ENCODE data around the gene ANXA11. TPM values are rescaled to one million over a fixed set of nuclear protein-coding genes. Genes with fewer than 3 reads are reported as not detected.
A peak's percentile ranks its signal among the peaks of the same experiment; 100 is the strongest.
"Not testable (repeated sequence)": the region's sequence is repeated elsewhere in the genome, so short reads cannot be mapped to it uniquely, and the experiment has no call there.

Gene ANXA11
- total RNA-seq, 1 donor from 2014 or later: 223 TPM

GRCh38 chr10:80233871-80234270, 28.5 kb upstream of the ANXA11 start:
- H3K4me1 Mint-ChIP-seq; DNase-seq; H3K27me3 Mint-ChIP-seq; intact Hi-C loops (cut with micrococcal nuclease); H3K36me3 Mint-ChIP-seq (ENCODE audit: low read depth); H3K4me3 Mint-ChIP-seq; H3K9me3 Mint-ChIP-seq; H3K27ac Mint-ChIP-seq: not testable (repeated sequence)

- H3K36me3 Mint-ChIP-seq (ENCODE audit: low read depth); H3K27ac Mint-ChIP-seq; intact Hi-C loops (cut with micrococcal nuclease); H3K4me1 Mint-ChIP-seq; DNase-seq; H3K4me3 Mint-ChIP-seq; H3K9me3 Mint-ChIP-seq: not testable (repeated sequence)
- H3K27me3 Mint-ChIP-seq: peaks cover 14% of the 10 kb centered on the region
Observed at GRCh38 chr10:80226723-80227122, 21.4 kb upstream of the ANXA11 start.

- intact Hi-C loops (cut with micrococcal nuclease): loop anchor here (5.0 kb wide), 1 partner anchor 36 kb away; no protein-coding TSS in a partner anchor
- H3K4me3 Mint-ChIP-seq; H3K4me1 Mint-ChIP-seq; H3K36me3 Mint-ChIP-seq (ENCODE audit: low read depth); H3K9me3 Mint-ChIP-seq; H3K27ac Mint-ChIP-seq; DNase-seq: not testable (repeated sequence)
- peaks cover 14% of the 10 kb centered on the region for H3K27me3 Mint-ChIP-seq
Observed at GRCh38 chr10:80223031-80223419, 17.7 kb upstream of the ANXA11 start.

- intact Hi-C loops (cut with micrococcal nuclease); H3K4me1 Mint-ChIP-seq; H3K27me3 Mint-ChIP-seq; H3K36me3 Mint-ChIP-seq (ENCODE audit: low read depth); H3K27ac Mint-ChIP-seq; H3K9me3 Mint-ChIP-seq; DNase-seq; H3K4me3 Mint-ChIP-seq: not testable (repeated sequence)
Observed at GRCh38 chr10:80218878-80219277, 13.5 kb upstream of the ANXA11 start.

- H3K27ac Mint-ChIP-seq; H3K4me3 Mint-ChIP-seq; intact Hi-C loops (cut with micrococcal nuclease); H3K9me3 Mint-ChIP-seq; H3K36me3 Mint-ChIP-seq (ENCODE audit: low read depth); DNase-seq; H3K27me3 Mint-ChIP-seq: not testable (repeated sequence)
- peaks cover 18% of the 10 kb centered on the region for H3K4me1 Mint-ChIP-seq
Observed at GRCh38 chr10:80214368-80214982, 9.1 kb upstream of the ANXA11 start.

- H3K36me3 Mint-ChIP-seq (ENCODE audit: low read depth); H3K27me3 Mint-ChIP-seq; DNase-seq; intact Hi-C loops (cut with micrococcal nuclease); H3K9me3 Mint-ChIP-seq; H3K4me3 Mint-ChIP-seq; H3K27ac Mint-ChIP-seq: not testable (repeated sequence)
- H3K4me1 Mint-ChIP-seq: peaks cover 15% of the 10 kb centered on the region
Observed at GRCh38 chr10:80212535-80213115, 7.3 kb upstream of the ANXA11 start.

- Mint-ChIP-seq H3K27me3 (peaks cover 5% of the 10 kb centered on the region), H3K27ac (no peak overlapping the region), H3K4me3 (no peak overlapping the region), H3K36me3 (ENCODE audit: low read depth) (no peaks in the 10 kb centered on the region), H3K9me3 (no peaks in the 10 kb centered on the region), H3K4me1 (peaks cover 15% of the 10 kb centered on the region)
- intact Hi-C loops (cut with micrococcal nuclease): no loop called here
- DNase-seq: no peak
Observed at GRCh38 chr10:80211786-80212185, 6.4 kb upstream of the ANXA11 start.

GRCh38 chr10:80210259-80210658, 4.9 kb upstream of the ANXA11 start:
- H3K9me3 Mint-ChIP-seq: no peaks in the 10 kb centered on the region
- peaks cover 23% of the 10 kb centered on the region for H3K4me1 Mint-ChIP-seq
- H3K36me3 Mint-ChIP-seq (ENCODE audit: low read depth): no peaks in the 10 kb centered on the region
- H3K27ac Mint-ChIP-seq: no peak overlapping the region
- no peak for DNase-seq
- intact Hi-C loops (cut with micrococcal nuclease): no loop called here
- H3K27me3 Mint-ChIP-seq: peaks cover 5% of the 10 kb centered on the region
- no peak overlapping the region for H3K4me3 Mint-ChIP-seq

GRCh38 chr10:80207768-80208370, 2.5 kb upstream of the ANXA11 start:
- Mint-ChIP-seq H3K36me3 (ENCODE audit: low read depth) (peaks cover 8% of the 10 kb centered on the region), H3K4me1 (peaks cover 34% of the 10 kb centered on the region), H3K9me3 (no peaks in the 10 kb centered on the region), H3K27ac (no peak overlapping the region), H3K4me3 (no peak overlapping the region), H3K27me3 (no peaks in the 10 kb centered on the region)
- DNase-seq: no peak
- intact Hi-C loops (cut with micrococcal nuclease): loop anchor here (10.0 kb wide), 1 partner anchor 963 kb away; no protein-coding TSS in a partner anchor

- intact Hi-C loops (cut with micrococcal nuclease): loop anchor here (10.0 kb wide), 1 partner anchor 961 kb away; no protein-coding TSS in a partner anchor
- H3K27me3 Mint-ChIP-seq: no peaks in the 10 kb centered on the region
- no peaks in the 10 kb centered on the region for H3K9me3 Mint-ChIP-seq
- H3K36me3 Mint-ChIP-seq (ENCODE audit: low read depth): peaks cover 16% of the 10 kb centered on the region
- peak overlapping the region; percentile 84 for H3K4me3 Mint-ChIP-seq
- H3K4me1 Mint-ChIP-seq: peaks cover 39% of the 10 kb centered on the region
- H3K27ac Mint-ChIP-seq: peak overlapping the region; percentile 94
- DNase-seq: no peak
Observed at GRCh38 chr10:80206277-80206655, 929 bp upstream of the ANXA11 start.

- H3K27me3 Mint-ChIP-seq: no peaks in the 10 kb centered on the region
Observed at GRCh38 chr10:80204677-80205476, 460 bp downstream of the ANXA11 start.

GRCh38 chr10:80203835-80204676, 1.3 kb downstream of the ANXA11 start:
- peak overlapping the region; percentile 84 for H3K4me3 Mint-ChIP-seq
- peaks cover 52% of the 10 kb centered on the region for H3K4me1 Mint-ChIP-seq
- peaks cover 26% of the 10 kb centered on the region for H3K36me3 Mint-ChIP-seq (ENCODE audit: low read depth)
- intact Hi-C loops (cut with micrococcal nuclease): loop anchor here (1.0 to 10.0 kb wide), 6 partner anchors 8 to 959 kb away; partner anchors contain the start of gene TMEM254
- H3K27me3 Mint-ChIP-seq: no peaks in the 10 kb centered on the region
- H3K9me3 Mint-ChIP-seq: no peaks in the 10 kb centered on the region
- peak; percentile 68 for DNase-seq
- peak overlapping the region; percentile 90 for H3K27ac Mint-ChIP-seq

More at GRCh38 chr10:80204677-80205476, 460 bp downstream of the ANXA11 start:
- H3K4me3 Mint-ChIP-seq: peak overlapping the region; percentile 84
- H3K9me3 Mint-ChIP-seq: no peaks in the 10 kb centered on the region
- peak; percentile 81 for DNase-seq
- peak overlapping the region; percentile 90 for H3K27ac Mint-ChIP-seq
- H3K4me1 Mint-ChIP-seq: peaks cover 50% of the 10 kb centered on the region
- peaks cover 26% of the 10 kb centered on the region for H3K36me3 Mint-ChIP-seq (ENCODE audit: low read depth)
- intact Hi-C loops (cut with micrococcal nuclease): loop anchor here (1.0 to 10.0 kb wide), 4 partner anchors 9 to 960 kb away; partner anchors contain the start of gene TMEM254

All from activated CD4-positive, alpha-beta T cell treated with anti-CD3 and anti-CD28 coated beads, Interleukin-2, amount 10 ng/mL, durations not matched to agents 24 days and 14 days (primary cell).